Measurements from ENCODE around the gene FNBP1. TPM values are rescaled to one million over a fixed set of nuclear protein-coding genes. Genes with fewer than 3 reads are reported as not detected.

Gene FNBP1
- polyA plus RNA-seq, 1 of the 3 experiments (the other 2 are of a cell fraction), result 11.0 TPM

DNA sequence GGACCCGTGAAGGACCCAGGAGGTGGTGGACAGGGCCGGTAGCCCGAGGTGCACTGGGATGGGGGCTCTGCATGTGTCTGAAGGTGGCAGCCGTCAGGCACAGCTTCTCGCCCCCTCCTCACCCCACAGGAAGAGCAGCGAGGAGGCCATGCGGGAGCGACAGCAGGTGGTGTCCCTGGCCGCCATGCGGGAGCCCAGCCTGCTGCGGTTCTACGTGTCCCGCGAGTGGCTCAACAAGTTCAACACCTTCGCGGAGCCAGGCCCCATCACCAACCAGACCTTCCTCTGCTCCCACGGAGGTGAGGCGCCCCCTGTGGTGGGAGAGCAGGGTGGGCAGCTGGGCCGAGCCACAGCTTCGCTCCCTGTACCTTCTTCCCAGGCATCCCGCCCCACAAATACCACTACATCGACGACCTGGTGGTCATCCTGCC is 167.8 kb downstream of the FNBP1 start:
- H3K27ac ChIP-seq (ENCODE audit: low read depth in 2 of 2, low read length in 1 of 2), result no peak overlapping the region; a peak in 1 of 4 replicates
- ChIA-PET CTCF (interaction anchor here (1.3 kb wide), 1 partner anchor 26 kb away, joined by 3 read pairs; no protein-coding TSS in a partner anchor), POLR2A (no interaction called here)
- H3K27me3 ChIP-seq (ENCODE audit: insufficient read depth), result no peaks in the 10 kb centered on the region
- peak; percentile 53 for DNase-seq
- H3K4me1 ChIP-seq (ENCODE audit: control insufficient read depth in 1 of 2, insufficient read depth in 2 of 2, low read depth in 1 of 2, low read length in 1 of 2), result peaks cover 0 to 12% of the 10 kb centered on the region in 2 experiments; a peak in 1 of 4 replicates
- H3K9me3 ChIP-seq, result no peaks in the 10 kb centered on the region
- H3K9ac ChIP-seq, result no peak overlapping the region
- H3K4me2 ChIP-seq, result no peak overlapping the region
- H2AFZ ChIP-seq (ENCODE audit: low read depth), result no peak overlapping the region
- peaks cover 0 to 10% of the 10 kb centered on the region in 2 experiments for H3K36me3 ChIP-seq (replicated peaks in 1 of 2; ENCODE audit: control insufficient read depth in 1 of 2, insufficient read depth in 2 of 2, low read length in 1 of 2)
- H3K9me2 ChIP-seq, result no peaks in the 10 kb centered on the region
- H3K4me3 ChIP-seq (ENCODE audit: low read depth in 2 of 2, low read length in 1 of 2), result no peak overlapping the region
- WGBS (ENCODE audit: low lambda C conversion rate), result 95% methylated on average over 15 of the region's 23 CpGs
- no peaks in the 10 kb centered on the region for H3F3A ChIP-seq (replicated peaks; ENCODE audit: insufficient read depth)
- no peaks in the 10 kb centered on the region for H3K79me2 ChIP-seq (ENCODE audit: insufficient read depth)
- TF ChIP-seq, protein P1, sequence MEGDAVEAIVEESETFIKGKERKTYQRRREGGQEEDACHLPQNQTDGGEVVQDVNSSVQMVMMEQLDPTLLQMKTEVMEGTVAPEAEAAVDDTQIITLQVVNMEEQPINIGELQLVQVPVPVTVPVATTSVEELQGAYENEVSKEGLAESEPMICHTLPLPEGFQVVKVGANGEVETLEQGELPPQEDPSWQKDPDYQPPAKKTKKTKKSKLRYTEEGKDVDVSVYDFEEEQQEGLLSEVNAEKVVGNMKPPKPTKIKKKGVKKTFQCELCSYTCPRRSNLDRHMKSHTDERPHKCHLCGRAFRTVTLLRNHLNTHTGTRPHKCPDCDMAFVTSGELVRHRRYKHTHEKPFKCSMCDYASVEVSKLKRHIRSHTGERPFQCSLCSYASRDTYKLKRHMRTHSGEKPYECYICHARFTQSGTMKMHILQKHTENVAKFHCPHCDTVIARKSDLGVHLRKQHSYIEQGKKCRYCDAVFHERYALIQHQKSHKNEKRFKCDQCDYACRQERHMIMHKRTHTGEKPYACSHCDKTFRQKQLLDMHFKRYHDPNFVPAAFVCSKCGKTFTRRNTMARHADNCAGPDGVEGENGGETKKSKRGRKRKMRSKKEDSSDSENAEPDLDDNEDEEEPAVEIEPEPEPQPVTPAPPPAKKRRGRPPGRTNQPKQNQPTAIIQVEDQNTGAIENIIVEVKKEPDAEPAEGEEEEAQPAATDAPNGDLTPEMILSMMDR (IDR thresholded peaks at IDR 0.05), result peak; percentile 29; the same call in 1 of the 2 replicates
- no peak for TF ChIP-seq POLR2AphosphoS5 (IDR thresholded peaks at IDR 0.05; ENCODE audit: low read depth, low read length)
- H4K20me1 ChIP-seq (ENCODE audit: insufficient read depth), result no peaks in the 10 kb centered on the region

DNA sequence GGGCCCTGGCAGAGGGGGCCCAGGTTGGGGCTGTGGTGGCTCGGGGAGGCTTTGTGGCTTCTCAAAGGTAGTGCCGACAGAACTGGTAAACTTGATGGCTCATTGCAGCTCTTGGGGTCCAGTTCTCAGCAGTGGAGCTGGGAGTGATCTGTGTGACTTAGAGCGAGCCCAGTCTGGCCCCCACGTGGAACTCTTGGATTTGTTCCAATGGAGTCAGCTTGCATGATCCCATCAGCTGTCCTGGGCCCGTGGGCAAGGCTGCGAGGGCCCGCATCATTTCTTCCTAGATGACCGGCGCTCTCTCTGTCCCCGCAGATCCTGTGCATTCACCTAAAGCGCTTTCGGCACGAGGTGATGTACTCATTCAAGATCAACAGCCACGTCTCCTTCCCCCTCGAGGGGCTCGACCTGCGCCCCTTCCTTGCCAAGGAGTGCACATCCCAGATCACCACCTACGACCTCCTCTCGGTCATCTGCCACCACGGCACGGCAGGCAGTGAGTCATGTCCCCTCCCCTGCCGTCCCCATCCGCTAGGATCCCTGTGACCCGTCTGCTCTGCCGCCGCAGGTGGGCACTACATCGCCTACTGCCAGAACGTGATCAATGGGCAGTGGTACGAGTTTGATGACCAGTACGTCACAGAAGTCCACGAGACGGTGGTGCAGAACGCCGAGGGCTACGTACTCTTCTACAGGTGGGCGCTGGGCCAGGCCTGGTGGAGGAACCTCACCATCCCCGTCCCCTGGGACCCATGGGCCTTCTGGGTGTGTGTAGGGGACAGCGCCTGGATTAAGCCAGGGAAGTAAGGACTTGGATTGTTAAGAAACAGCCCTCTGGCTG is 168.5 kb downstream of the FNBP1 start:
- Histone ChIP-seq H3K79me2 (ENCODE audit: insufficient read depth) (no peaks in the 10 kb centered on the region), H3K9ac (no peak overlapping the region), H3K4me3 (ENCODE audit: low read depth in 2 of 2, low read length in 1 of 2) (no peak overlapping the region), H3K36me3 (replicated peaks in 1 of 2; ENCODE audit: control insufficient read depth in 1 of 2, insufficient read depth in 2 of 2, low read length in 1 of 2) (peaks cover 0 to 6% of the 10 kb centered on the region in 2 experiments), H4K20me1 (ENCODE audit: insufficient read depth) (no peaks in the 10 kb centered on the region), H3F3A (replicated peaks; ENCODE audit: insufficient read depth) (no peaks in the 10 kb centered on the region), H3K27me3 (ENCODE audit: insufficient read depth) (no peaks in the 10 kb centered on the region), H3K9me3 (no peaks in the 10 kb centered on the region), H3K4me2 (no peak overlapping the region), H3K27ac (ENCODE audit: low read depth in 2 of 2, low read length in 1 of 2) (no peak overlapping the region), H3K4me1 (ENCODE audit: control insufficient read depth in 1 of 2, insufficient read depth in 2 of 2, low read depth in 1 of 2, low read length in 1 of 2) (peaks cover 0 to 13% of the 10 kb centered on the region in 2 experiments; a peak in 1 of 4 replicates), H3K9me2 (no peaks in the 10 kb centered on the region), H2AFZ (ENCODE audit: low read depth) (no peak overlapping the region)
- DNase-seq, result no peak
- POLR2A ChIA-PET, result no interaction called here
- CTCF ChIA-PET, result interaction anchor here (1.3 kb wide), 1 partner anchor 25 kb away, joined by 3 read pairs; no protein-coding TSS in a partner anchor
- 90% methylated on average over 37 of the region's 38 CpGs for WGBS (ENCODE audit: low lambda C conversion rate)
- TF ChIP-seq FOXJ3 (CRISPR knock-in tag; IDR thresholded peaks at IDR 0.05), result no peak
- TF ChIP-seq, protein P2, sequence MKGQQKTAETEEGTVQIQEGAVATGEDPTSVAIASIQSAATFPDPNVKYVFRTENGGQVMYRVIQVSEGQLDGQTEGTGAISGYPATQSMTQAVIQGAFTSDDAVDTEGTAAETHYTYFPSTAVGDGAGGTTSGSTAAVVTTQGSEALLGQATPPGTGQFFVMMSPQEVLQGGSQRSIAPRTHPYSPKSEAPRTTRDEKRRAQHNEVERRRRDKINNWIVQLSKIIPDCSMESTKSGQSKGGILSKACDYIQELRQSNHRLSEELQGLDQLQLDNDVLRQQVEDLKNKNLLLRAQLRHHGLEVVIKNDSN (IDR thresholded peaks at IDR 0.05; ENCODE audit: borderline replicate concordance, low read depth), result no peak
- TF ChIP-seq, protein P3, sequence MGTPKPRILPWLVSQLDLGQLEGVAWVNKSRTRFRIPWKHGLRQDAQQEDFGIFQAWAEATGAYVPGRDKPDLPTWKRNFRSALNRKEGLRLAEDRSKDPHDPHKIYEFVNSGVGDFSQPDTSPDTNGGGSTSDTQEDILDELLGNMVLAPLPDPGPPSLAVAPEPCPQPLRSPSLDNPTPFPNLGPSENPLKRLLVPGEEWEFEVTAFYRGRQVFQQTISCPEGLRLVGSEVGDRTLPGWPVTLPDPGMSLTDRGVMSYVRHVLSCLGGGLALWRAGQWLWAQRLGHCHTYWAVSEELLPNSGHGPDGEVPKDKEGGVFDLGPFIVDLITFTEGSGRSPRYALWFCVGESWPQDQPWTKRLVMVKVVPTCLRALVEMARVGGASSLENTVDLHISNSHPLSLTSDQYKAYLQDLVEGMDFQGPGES (IDR thresholded peaks at IDR 0.05; ENCODE audit: low read depth, low read length), result no peak
- no peak for TF ChIP-seq EZH2phosphoT487 (IDR thresholded peaks at IDR 0.05; ENCODE audit: borderline replicate concordance, low read depth)
- TF ChIP-seq POLR2AphosphoS5 (IDR thresholded peaks at IDR 0.05; ENCODE audit: low read depth, low read length), result no peak
- TF ChIP-seq ELF1 (IDR thresholded peaks at IDR 0.05), result no peak
- no peak for TF ChIP-seq MEF2A (IDR thresholded peaks at IDR 0.05; ENCODE audit: borderline replicate concordance, low read depth)
- TF ChIP-seq JUND (IDR thresholded peaks at IDR 0.05), result no peak
- TF ChIP-seq RCOR1 (IDR thresholded peaks at IDR 0.05; ENCODE audit: low read length), result no peak
- TF ChIP-seq GABPA (IDR thresholded peaks at IDR 0.05; ENCODE audit: low read depth), result no peak
- TF ChIP-seq SIN3A (IDR thresholded peaks at IDR 0.05; ENCODE audit: borderline replicate concordance, low read depth, low read length), result no peak
- TF ChIP-seq CHD2 (IDR thresholded peaks at IDR 0.05; ENCODE audit: low read length, partially characterized antibody), result no peak
- no peak for TF ChIP-seq TCF12 (IDR thresholded peaks at IDR 0.05)
- TF ChIP-seq, protein P4, sequence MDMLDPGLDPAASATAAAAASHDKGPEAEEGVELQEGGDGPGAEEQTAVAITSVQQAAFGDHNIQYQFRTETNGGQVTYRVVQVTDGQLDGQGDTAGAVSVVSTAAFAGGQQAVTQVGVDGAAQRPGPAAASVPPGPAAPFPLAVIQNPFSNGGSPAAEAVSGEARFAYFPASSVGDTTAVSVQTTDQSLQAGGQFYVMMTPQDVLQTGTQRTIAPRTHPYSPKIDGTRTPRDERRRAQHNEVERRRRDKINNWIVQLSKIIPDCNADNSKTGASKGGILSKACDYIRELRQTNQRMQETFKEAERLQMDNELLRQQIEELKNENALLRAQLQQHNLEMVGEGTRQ (IDR thresholded peaks at IDR 0.05; ENCODE audit: borderline replicate concordance, low read depth, low read length), result no peak
- TF ChIP-seq, protein P1 (IDR thresholded peaks at IDR 0.05), result no peak
- TF ChIP-seq RFX5 (IDR thresholded peaks at IDR 0.05; ENCODE audit: low read length), result no peak
